HEK293 (cell line): ENCODE data around the gene GPATCH3.

Experiments used
- CTCF ChIA-PET: fragments of 350-600 bp; formaldehyde crosslinking; extraction: SDS; loops from one replicate; lab custom pipeline; 2021; ENCODE audit warnings: antibody characterized with exemption; lab: Yijun Ruan, JAX
- POLR2A ChIA-PET: fragments of 300-600 bp; formaldehyde crosslinking; extraction: SDS; loops from one replicate; lab custom pipeline; 2020; ENCODE audit warnings: antibody characterized with exemption, inconsistent platforms; lab: Yijun Ruan, JAX
- H3K27ac ChIP-seq: fragments of 200-500 bp; sonication (Bioruptor generic); 2 replicates; pipeline ENCODE4 v1.5.1; 2014; ENCODE audit warnings: low read depth, low read length, control low read depth, inconsistent platforms; ENCODE audit errors: extremely low read depth
- H3K36me3 ChIP-seq, 2 experiments: fragments of 200-500 bp in 1 of 2; sonication (Bioruptor generic) in 1 of 2; 1 replicate in 1 of 2; 2 replicates in 1 of 2; pipeline ENCODE4 v1.5.1; 2014 to 2017; ENCODE audit warnings: inconsistent platforms in 2 of 2, low read length in 2 of 2; ENCODE audit not compliant: control insufficient read depth in 2 of 2, insufficient read depth in 1 of 2
- H3K4me1 ChIP-seq: fragments of 200-500 bp; sonication (Bioruptor generic); 2 replicates; pipeline ENCODE4 v1.5.1; 2014; ENCODE audit warnings: mild to moderate bottlenecking, low read length, inconsistent platforms; ENCODE audit not compliant: control insufficient read depth, insufficient read depth
- H3K4me3 ChIP-seq: 2 replicates; pipeline ENCODE4 v1.5.1; 2011; ENCODE audit warnings: low read depth, mild to moderate bottlenecking, control low read depth, low read length, moderate library complexity
- H3K9me3 ChIP-seq: fragments of 200-500 bp; sonication (Bioruptor generic); 2 replicates; pipeline ENCODE4 v1.5.1; 2014; ENCODE audit warnings: low read depth, low read length, inconsistent platforms; ENCODE audit not compliant: control insufficient read depth, insufficient read depth
- BCL11A ChIP-seq: fragments of 450-650 bp; formaldehyde crosslinking; IDR thresholded peaks from 2 replicates; pipeline ENCODE4 v1.5.1; 2016; ENCODE audit warnings: low read depth, missing biosample characterization, missing genetic modification characterization
- GLI4 ChIP-seq: fragments of 450-650 bp; formaldehyde crosslinking; IDR thresholded peaks from 2 replicates; pipeline ENCODE4 v1.5.1; 2016; ENCODE audit warnings: missing biosample characterization, missing genetic modification characterization
- KLF10 ChIP-seq: fragments of 450-650 bp; IDR thresholded peaks from 2 replicates; pipeline ENCODE4 v1.5.1; 2018; ENCODE audit warnings: missing biosample characterization, mild to moderate bottlenecking, missing genetic modification characterization
- KLF16 ChIP-seq: fragments of 450-650 bp; formaldehyde crosslinking; IDR thresholded peaks from 2 replicates; pipeline ENCODE4 v1.5.1; 2017; ENCODE audit warnings: missing biosample characterization, missing genetic modification characterization
- SCRT2 ChIP-seq: fragments of 450-650 bp; formaldehyde crosslinking; IDR thresholded peaks from 2 replicates; pipeline ENCODE4 v1.5.1; 2016; ENCODE audit warnings: missing biosample characterization, missing genetic modification characterization
- SETDB1 ChIP-seq: IDR thresholded peaks from one replicate; pipeline ENCODE4 v1.6.1; 2017; ENCODE audit warnings: mild to moderate bottlenecking, low read length, moderate library complexity, mixed read lengths; ENCODE audit not compliant: insufficient read length
- SP3 ChIP-seq: fragments of 450-650 bp; formaldehyde crosslinking; IDR thresholded peaks from 2 replicates; pipeline ENCODE4 v1.5.1; 2016; ENCODE audit warnings: missing biosample characterization, missing genetic modification characterization
- TCF7L2 ChIP-seq: IDR thresholded peaks from 2 replicates; pipeline ENCODE4 v1.6.1; 2011; ENCODE audit warnings: low read depth, mild to moderate bottlenecking, inconsistent platforms, low read length, moderate library complexity, borderline replicate concordance
- ZBTB17 ChIP-seq: fragments of 450-650 bp; formaldehyde crosslinking; IDR thresholded peaks from 2 replicates; pipeline ENCODE4 v1.5.1; 2016; ENCODE audit warnings: missing biosample characterization, missing genetic modification characterization
- ZBTB48 ChIP-seq: fragments of 450-650 bp; formaldehyde crosslinking; IDR thresholded peaks from 2 replicates; pipeline ENCODE4 v1.5.1; 2016; ENCODE audit warnings: missing biosample characterization, missing genetic modification characterization
- ZIC2 ChIP-seq: fragments of 450-650 bp; formaldehyde crosslinking; IDR thresholded peaks from 2 replicates; pipeline ENCODE4 v1.5.1; 2016; ENCODE audit warnings: missing biosample characterization, missing genetic modification characterization
- ZNF157 ChIP-seq: fragments of 450-650 bp; formaldehyde crosslinking; IDR thresholded peaks from 2 replicates; pipeline ENCODE4 v1.5.1; 2016; ENCODE audit warnings: missing biosample characterization, missing genetic modification characterization
- ZNF2 ChIP-seq: fragments of 450-650 bp; formaldehyde crosslinking; IDR thresholded peaks from 2 replicates; pipeline ENCODE4 v1.5.1; 2016; ENCODE audit warnings: missing biosample characterization, missing genetic modification characterization
- ZNF221 ChIP-seq: fragments of 450-650 bp; formaldehyde crosslinking; IDR thresholded peaks from 2 replicates; pipeline ENCODE4 v1.5.1; 2017; ENCODE audit warnings: missing biosample characterization, missing genetic modification characterization, borderline replicate concordance
- ZNF223 ChIP-seq: fragments of 450-650 bp; formaldehyde crosslinking; IDR thresholded peaks from 2 replicates; pipeline ENCODE4 v1.5.1; 2016; ENCODE audit warnings: missing biosample characterization, missing genetic modification characterization
- ZNF324 ChIP-seq: fragments of 450-650 bp; formaldehyde crosslinking; IDR thresholded peaks from 2 replicates; pipeline ENCODE4 v1.5.1; 2016; ENCODE audit warnings: missing biosample characterization, missing genetic modification characterization
- ZNF335 ChIP-seq: fragments of 450-650 bp; formaldehyde crosslinking; conservative IDR thresholded peaks from 2 replicates; pipeline ENCODE4 v1.5.1; 2016; ENCODE audit warnings: missing biosample characterization, missing genetic modification characterization
- ZNF341 ChIP-seq: fragments of 450-650 bp; formaldehyde crosslinking; IDR thresholded peaks from 2 replicates; pipeline ENCODE4; 2016; ENCODE audit warnings: low read depth, missing biosample characterization, missing genetic modification characterization
- ZNF37A ChIP-seq: fragments of 450-650 bp; IDR thresholded peaks from 2 replicates; pipeline ENCODE4 v1.5.1; 2018; ENCODE audit warnings: missing biosample characterization, missing genetic modification characterization
- ZNF423 ChIP-seq: fragments of 450-650 bp; formaldehyde crosslinking; IDR thresholded peaks from 2 replicates; pipeline ENCODE4 v1.5.1; 2016; ENCODE audit warnings: missing biosample characterization, missing genetic modification characterization
- ZNF426 ChIP-seq: fragments of 450-650 bp; formaldehyde crosslinking; IDR thresholded peaks from 2 replicates; pipeline ENCODE4 v1.5.1; 2017; ENCODE audit warnings: missing biosample characterization, missing genetic modification characterization, mild to moderate bottlenecking, inconsistent platforms, moderate library complexity
- ZNF449 ChIP-seq: fragments of 450-650 bp; formaldehyde crosslinking; IDR thresholded peaks from 2 replicates; pipeline ENCODE4 v1.5.1; 2017; ENCODE audit warnings: missing biosample characterization, mild to moderate bottlenecking, missing genetic modification characterization, moderate library complexity
- ZNF548 ChIP-seq: fragments of 450-650 bp; formaldehyde crosslinking; IDR thresholded peaks from 2 replicates; pipeline ENCODE4 v1.5.1; 2016; ENCODE audit warnings: missing biosample characterization, missing genetic modification characterization
- ZNF560 ChIP-seq: fragments of 450-650 bp; formaldehyde crosslinking; IDR thresholded peaks from 2 replicates; pipeline ENCODE4 v1.5.1; 2017; ENCODE audit warnings: missing biosample characterization, missing genetic modification characterization, borderline replicate concordance
- ZNF623 ChIP-seq: fragments of 450-650 bp; formaldehyde crosslinking; IDR thresholded peaks from 2 replicates; pipeline ENCODE4 v1.5.1; 2016; ENCODE audit warnings: missing biosample characterization, missing genetic modification characterization
- ZNF629 ChIP-seq: fragments of 450-650 bp; formaldehyde crosslinking; IDR thresholded peaks from 2 replicates; pipeline ENCODE4 v1.5.1; 2017; ENCODE audit warnings: missing biosample characterization, missing genetic modification characterization
- ZNF658 ChIP-seq: fragments of 450-650 bp; formaldehyde crosslinking; IDR thresholded peaks from 2 replicates; pipeline ENCODE4; 2016; ENCODE audit warnings: missing biosample characterization, missing genetic modification characterization
- ZNF747 ChIP-seq: fragments of 450-650 bp; formaldehyde crosslinking; IDR thresholded peaks from 2 replicates; pipeline ENCODE4 v1.5.1; 2016; ENCODE audit warnings: missing biosample characterization, missing genetic modification characterization
- ZNF837 ChIP-seq: fragments of 450-650 bp; formaldehyde crosslinking; IDR thresholded peaks from 2 replicates; pipeline ENCODE4 v1.5.1; 2016; ENCODE audit warnings: missing biosample characterization, missing genetic modification characterization
- ZSCAN5A ChIP-seq: fragments of 450-650 bp; formaldehyde crosslinking; IDR thresholded peaks from 2 replicates; pipeline ENCODE4 v1.5.1; 2016; ENCODE audit warnings: missing biosample characterization, missing genetic modification characterization
- TF ChIP-seq, protein P1 (sequence below): fragments of 450-650 bp; formaldehyde crosslinking; IDR thresholded peaks from 2 replicates; pipeline ENCODE4 v1.5.1; 2017; ENCODE audit warnings: missing biosample characterization, missing genetic modification characterization

Gene GPATCH3

GRCh38 chr1:26938004-26938658 is 37.9 kb upstream of the GPATCH3 start:
- CTCF ChIA-PET: interaction anchor here (0.6 kb wide), 2 partner anchors 336 to 338 kb away, joined by 3 read pairs; no protein-coding TSS in a partner anchor
- TF ChIP-seq SP3: no peak
- no peak for TF ChIP-seq ZIC2 (tag by site-specific recombination)
- TF ChIP-seq ZBTB17 (tag by site-specific recombination): no peak
- no peak for TF ChIP-seq ZNF837
- no peak for TF ChIP-seq KLF10
- no peak for TF ChIP-seq ZNF2 (tag by site-specific recombination)
- no peak for TF ChIP-seq KLF16 (tag by site-specific recombination)
- no peak for TF ChIP-seq ZNF37A (tag by site-specific recombination)
- TF ChIP-seq ZNF747 (tag by site-specific recombination): no peak
- TF ChIP-seq ZNF426: no peak
- no peak for TF ChIP-seq SCRT2 (tag by site-specific recombination)
- TF ChIP-seq ZSCAN5A (tag by site-specific recombination): no peak
- no peak for TF ChIP-seq ZNF341 (tag by site-specific recombination)
- no peak for TF ChIP-seq ZNF221
- TF ChIP-seq, all 188 proteins: peak for 0
- H3K36me3 ChIP-seq: peaks cover 43 to 90% of the 10 kb centered on the region in 2 experiments
- POLR2A ChIA-PET: interaction anchor here (0.8 kb wide), 1 partner anchor 73 kb away, joined by 3 read pairs; no protein-coding TSS in a partner anchor
- H3K4me3 ChIP-seq: no peak overlapping the region
- H3K4me1 ChIP-seq: no peaks in the 10 kb centered on the region
- H3K9me3 ChIP-seq: no peaks in the 10 kb centered on the region
- no peak overlapping the region for H3K27ac ChIP-seq

GRCh38 chr1:26936823-26937222 is 36.6 kb upstream of the GPATCH3 start:
- POLR2A ChIA-PET: no interaction called here
- no peak for TF ChIP-seq ZNF560 (tag by site-specific recombination)
- TF ChIP-seq ZNF449 (tag by site-specific recombination): peak; percentile 98
- TF ChIP-seq, all 188 proteins: peak for 1
- Histone ChIP-seq H3K36me3 (peaks cover 50 to 90% of the 10 kb centered on the region in 2 experiments), H3K4me3 (no peak overlapping the region), H3K27ac (no peak overlapping the region), H3K9me3 (no peaks in the 10 kb centered on the region), H3K4me1 (no peaks in the 10 kb centered on the region)
- CTCF ChIA-PET: interaction anchor here (0.6 kb wide), 1 partner anchor 39 kb away, joined by 3 read pairs; no protein-coding TSS in a partner anchor

- Histone ChIP-seq H3K4me3 (no peak overlapping the region), H3K27ac (no peak overlapping the region), H3K4me1 (no peaks in the 10 kb centered on the region), H3K36me3 (peaks cover 68 to 87% of the 10 kb centered on the region in 2 experiments), H3K9me3 (no peaks in the 10 kb centered on the region)
- CTCF ChIA-PET: no interaction called here
- POLR2A ChIA-PET: interaction anchor here (0.7 kb wide), 1 partner anchor 15 kb away, joined by 3 read pairs; no protein-coding TSS in a partner anchor
- TF ChIP-seq SETDB1: no peak
- TF ChIP-seq ZNF658: no peak
- no peak for TF ChIP-seq TCF7L2
- TF ChIP-seq GLI4 (tag by site-specific recombination): no peak
- no peak for TF ChIP-seq ZNF335 (tag by site-specific recombination)
- TF ChIP-seq ZNF623 (tag by site-specific recombination): no peak
- no peak for TF ChIP-seq ZNF324 (tag by site-specific recombination)
- TF ChIP-seq, protein P1, sequence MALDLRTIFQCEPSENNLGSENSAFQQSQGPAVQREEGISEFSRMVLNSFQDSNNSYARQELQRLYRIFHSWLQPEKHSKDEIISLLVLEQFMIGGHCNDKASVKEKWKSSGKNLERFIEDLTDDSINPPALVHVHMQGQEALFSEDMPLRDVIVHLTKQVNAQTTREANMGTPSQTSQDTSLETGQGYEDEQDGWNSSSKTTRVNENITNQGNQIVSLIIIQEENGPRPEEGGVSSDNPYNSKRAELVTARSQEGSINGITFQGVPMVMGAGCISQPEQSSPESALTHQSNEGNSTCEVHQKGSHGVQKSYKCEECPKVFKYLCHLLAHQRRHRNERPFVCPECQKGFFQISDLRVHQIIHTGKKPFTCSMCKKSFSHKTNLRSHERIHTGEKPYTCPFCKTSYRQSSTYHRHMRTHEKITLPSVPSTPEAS (tag by site-specific recombination): no peak
- no peak for TF ChIP-seq ZNF423 (tag by site-specific recombination)
- no peak for TF ChIP-seq ZBTB48 (tag by site-specific recombination)
- TF ChIP-seq BCL11A (tag by site-specific recombination): no peak
- TF ChIP-seq ZNF223: no peak
- TF ChIP-seq ZNF157 (tag by site-specific recombination): no peak
- TF ChIP-seq ZNF548 (tag by site-specific recombination): no peak
- no peak for TF ChIP-seq ZNF629 (tag by site-specific recombination)
Measured at GRCh38 chr1:26932531-26932930, 32.3 kb upstream of the GPATCH3 start.
